HG03521 (cell line): Measurements from ENCODE around the gene PHYKPL.
"Not testable (repeated sequence)": the region's sequence is repeated elsewhere in the genome, so short reads cannot be mapped to it uniquely, and the experiment has no call there.

ENCODE experiments used
- ATAC-seq: cut with Tn5 transposase; IDR thresholded peaks from one replicate; pipeline ENCODE4 v1.9.1; 2021; ENCODE audit warnings: mild to moderate bottlenecking, moderate library complexity; ENCODE audit not compliant: unreplicated experiment

Gene PHYKPL

GRCh38 chr5:178240341-178240741, 7.7 kb upstream of the PHYKPL start:
- no peak for ATAC-seq

- not testable (repeated sequence) for ATAC-seq
Measured at GRCh38 chr5:178239626-178240301, 7.2 kb upstream of the PHYKPL start.

- ATAC-seq: no peak
Measured at GRCh38 chr5:178238711-178239592, 6.3 kb upstream of the PHYKPL start.

- no peak for ATAC-seq
Measured at GRCh38 chr5:178238313-178238635, 5.7 kb upstream of the PHYKPL start.

- ATAC-seq: no peak
Measured at GRCh38 chr5:178237431-178238312, 5.1 kb upstream of the PHYKPL start.

- no peak for ATAC-seq
Measured at GRCh38 chr5:178236679-178237078, 4.1 kb upstream of the PHYKPL start.

- ATAC-seq: no peak
Measured at GRCh38 chr5:178236126-178236525, 3.5 kb upstream of the PHYKPL start.

- ATAC-seq: no peak
Measured at GRCh38 chr5:178235588-178235974, 3.0 kb upstream of the PHYKPL start.

GRCh38 chr5:178234750-178235587, 2.4 kb upstream of the PHYKPL start:
- no peak for ATAC-seq

GRCh38 chr5:178234121-178234749, 1.6 kb upstream of the PHYKPL start:
- ATAC-seq: no peak

- no peak for ATAC-seq
Measured at GRCh38 chr5:178232920-178233429, 373 bp upstream of the PHYKPL start.

- no peak for ATAC-seq
Measured at GRCh38 chr5:178231539-178232123, 971 bp downstream of the PHYKPL start.

- ATAC-seq: no peak
Measured at GRCh38 chr5:178230879-178231538, 1.6 kb downstream of the PHYKPL start.

- ATAC-seq: no peak
Measured at GRCh38 chr5:178229861-178230260, 2.7 kb downstream of the PHYKPL start.

- ATAC-seq: not testable (repeated sequence)
Measured at GRCh38 chr5:178229111-178229510, 3.5 kb downstream of the PHYKPL start.

- ATAC-seq: no peak
Measured at GRCh38 chr5:178228609-178229008, 4.0 kb downstream of the PHYKPL start.

GRCh38 chr5:178227929-178228328, 4.7 kb downstream of the PHYKPL start:
- no peak for ATAC-seq

- ATAC-seq: no peak
Measured at GRCh38 chr5:178227138-178227659, 5.4 kb downstream of the PHYKPL start.

- ATAC-seq: no peak
Measured at GRCh38 chr5:178225174-178225573, 7.4 kb downstream of the PHYKPL start.
